Keratinocyte (primary cell): ENCODE measurements around the gene PICALM. TPM values are rescaled to one million over a fixed set of nuclear protein-coding genes. Genes with fewer than 3 reads are reported as not detected.

Experiments
- DNase-seq: peaks from one replicate; pipeline ENCODE4 v3.0.0-alpha.2; 2011; ENCODE audit warnings: low read depth, missing footprints, low spot score
- FAIRE-seq: peaks from 2 replicates; lab custom pipeline; 2011; peaks lifted over from hg19 to GRCh38; lab: Jason Lieb, UNC
- H2AFZ ChIP-seq: 2 replicates; pipeline ENCODE4 v1.6.0; 2012; ENCODE audit warnings: low read length, control low read depth, inconsistent platforms; ENCODE audit not compliant: control insufficient read depth
- H3K27ac ChIP-seq: 2 replicates; pipeline ENCODE4 v1.5.1; 2011; ENCODE audit warnings: low read length; ENCODE audit not compliant: control insufficient read depth, insufficient read depth
- H3K27me3 ChIP-seq: 3 replicates; pipeline ENCODE4 v1.6.0; 2011; ENCODE audit warnings: low read length; ENCODE audit not compliant: control insufficient read depth, insufficient read depth; ENCODE audit errors: extremely low read depth
- H3K36me3 ChIP-seq, 2 experiments: 2 replicates in 1 of 2; 3 replicates in 1 of 2; pipeline ENCODE4 v1.5.1; 2011; ENCODE audit warnings: low read length in 2 of 2, mild to moderate bottlenecking in 1 of 2; ENCODE audit not compliant: control insufficient read depth in 2 of 2, insufficient read depth in 2 of 2; ENCODE audit errors: extremely low read depth in 1 of 2
- H3K4me1 ChIP-seq: 3 replicates; pipeline ENCODE4 v1.5.1; 2011; ENCODE audit warnings: low read length; ENCODE audit not compliant: control insufficient read depth, insufficient read depth; ENCODE audit errors: extremely low read depth
- H3K4me2 ChIP-seq: 3 replicates; pipeline ENCODE4 v1.6.0; 2011; ENCODE audit warnings: low read depth, low read length; ENCODE audit not compliant: control insufficient read depth, insufficient read depth; ENCODE audit errors: extremely low read depth
- H3K4me3 ChIP-seq, 3 experiments: fragments of 200-600 bp in 1 of 3; sonication (generic) in 1 of 3; 2 replicates in 2 of 3; 3 replicates in 1 of 3; pipeline ENCODE4 v1.5.1; 2011 to 2016; ENCODE audit warnings: low read length in 3 of 3, mild to moderate bottlenecking in 3 of 3, control low read depth in 2 of 3, inconsistent platforms in 1 of 3, low read depth in 1 of 3, mixed read lengths in 1 of 3, mixed run types in 1 of 3, moderate library complexity in 1 of 3; ENCODE audit not compliant: control insufficient read depth in 2 of 3, insufficient read depth in 2 of 3; ENCODE audit errors: extremely low read depth in 1 of 3
- H3K79me2 ChIP-seq: 2 replicates; pipeline ENCODE4 v1.6.0; 2012; ENCODE audit warnings: low read length; ENCODE audit not compliant: control insufficient read depth, insufficient read depth
- H3K9ac ChIP-seq: 3 replicates; pipeline ENCODE4 v1.6.0; 2011; ENCODE audit warnings: low read length; ENCODE audit not compliant: control insufficient read depth, insufficient read depth; ENCODE audit errors: extremely low read depth
- H3K9me1 ChIP-seq: 3 replicates; pipeline ENCODE4 v1.6.0; 2011; ENCODE audit warnings: low read length; ENCODE audit not compliant: control insufficient read depth, insufficient read depth; ENCODE audit errors: extremely low read depth
- H3K9me3 ChIP-seq: 2 replicates; pipeline ENCODE4 v1.5.1; 2012; ENCODE audit warnings: low read depth, low read length; ENCODE audit not compliant: control insufficient read depth
- H4K20me1 ChIP-seq: 3 replicates; pipeline ENCODE4 v1.6.0; 2011; ENCODE audit warnings: low read length; ENCODE audit not compliant: control insufficient read depth, insufficient read depth; ENCODE audit errors: extremely low read depth
- EZH2 ChIP-seq: IDR thresholded peaks from one replicate; pipeline ENCODE4 v1.6.1; 2012; ENCODE audit warnings: inconsistent platforms, mild to moderate bottlenecking, low read length, moderate library complexity
- dilution Hi-C: fragments of 300-500 bp; cut with MboI; formaldehyde crosslinking; loops from one replicate; pipeline ENCODE4 v1.7.0; 2020; ENCODE audit warnings: low sequenced_read_pairs; ENCODE audit not compliant: extremely low pct_ligation_motif_present
- polyA plus RNA-seq, 5 experiments: library from polyadenylated mRNA; depleted of rRNA in 3 of 5; stranded (reverse) in 3 of 5; stranded (forward) in 1 of 5; unstranded in 1 of 5; fragments of >200 nt; gene quantifications; 1 replicate in 1 of 5; 2 replicates in 3 of 5; 3 replicates in 1 of 5; pipeline versions ENCODE4 v1.2.1 to v1.2.3, GENCODE V29; 2011 to 2012; ENCODE audit warnings: missing spikeins in 2 of 5, low read depth in 1 of 5, low replicate concordance in 1 of 5
- TF ChIP-seq, protein P1 (sequence below), 3 experiments: IDR thresholded peaks in 1 of 3; conservative IDR thresholded peaks in 1 of 3; optimal IDR thresholded peaks in 1 of 3; 2 replicates in 2 of 3; 3 replicates in 1 of 3; pipeline versions ENCODE3 to v1.5.1; 2011; ENCODE audit warnings: low read length in 3 of 3, mild to moderate bottlenecking in 3 of 3, moderate library complexity in 2 of 3, control low read depth in 1 of 3, inconsistent platforms in 1 of 3; ENCODE audit not compliant: insufficient read depth in 2 of 3; ENCODE audit errors: extremely low read depth in 1 of 3

The PICALM gene
- polyA plus RNA-seq, 1 donor (not counting 4 experiments of a cell fraction or from before 2014, with no cell fraction given): 293 TPM

DNA sequence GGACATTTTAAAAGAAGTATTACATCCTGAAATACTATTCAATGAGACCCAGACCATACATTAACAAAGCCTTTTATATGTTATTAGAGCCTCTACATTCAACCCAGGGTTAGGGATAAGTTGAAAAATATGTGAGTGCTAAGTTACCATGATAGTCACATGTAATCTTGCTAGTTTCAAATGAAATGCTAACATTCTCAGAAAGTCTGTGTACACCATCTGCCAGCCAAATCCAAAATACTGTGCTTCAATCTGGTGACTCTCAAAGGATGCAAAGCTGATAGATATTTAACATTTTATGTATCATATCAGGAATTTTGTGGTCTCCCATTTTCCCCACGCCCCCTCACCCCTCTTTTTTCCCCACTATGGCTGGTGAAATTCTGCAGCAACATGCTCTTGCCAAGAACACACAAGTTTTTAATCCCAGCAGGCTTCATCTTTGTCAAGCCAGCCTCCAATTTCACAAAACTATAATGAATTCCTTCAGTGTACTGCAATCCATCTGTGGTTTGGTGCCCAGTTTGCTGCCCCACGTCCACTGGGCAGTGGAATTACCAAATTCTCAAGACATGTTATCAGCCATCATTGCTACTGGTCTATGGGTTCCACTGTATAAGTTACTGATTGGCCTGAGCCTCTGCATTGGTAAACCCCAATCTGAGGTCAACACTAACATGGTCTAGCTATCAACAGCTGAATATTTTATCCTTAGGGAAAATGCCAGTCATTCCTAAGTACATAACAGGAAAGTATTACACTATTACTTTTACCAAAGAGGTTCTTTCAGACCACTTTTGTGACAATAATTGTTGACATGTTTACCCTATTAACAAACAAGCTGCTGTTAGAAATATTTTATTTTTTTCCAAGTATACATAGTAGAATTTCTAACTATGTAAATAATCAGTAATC lies 1.5 kb upstream of the PICALM start:
- peaks cover 3% of the 10 kb centered on the region for H4K20me1 ChIP-seq
- dilution Hi-C loops: no loop called here
- no peaks in the 10 kb centered on the region for H3K27me3 ChIP-seq
- H3K4me1 ChIP-seq: peaks cover 18% of the 10 kb centered on the region
- H3K36me3 ChIP-seq: no peaks in the 10 kb centered on the region
- DNase-seq (no peak), FAIRE-seq (no peak)
- no peaks in the 10 kb centered on the region for H3K9me1 ChIP-seq
- peak overlapping the region; percentile 92 for H3K9ac ChIP-seq
- H3K9me3 ChIP-seq: no peaks in the 10 kb centered on the region
- peak overlapping the region; percentile 99 for H3K27ac ChIP-seq
- peak overlapping the region; percentile 82 for H3K4me2 ChIP-seq
- H2AFZ ChIP-seq: peak overlapping the region; percentile 2
- TF ChIP-seq EZH2: no peak
- TF ChIP-seq, protein P1, sequence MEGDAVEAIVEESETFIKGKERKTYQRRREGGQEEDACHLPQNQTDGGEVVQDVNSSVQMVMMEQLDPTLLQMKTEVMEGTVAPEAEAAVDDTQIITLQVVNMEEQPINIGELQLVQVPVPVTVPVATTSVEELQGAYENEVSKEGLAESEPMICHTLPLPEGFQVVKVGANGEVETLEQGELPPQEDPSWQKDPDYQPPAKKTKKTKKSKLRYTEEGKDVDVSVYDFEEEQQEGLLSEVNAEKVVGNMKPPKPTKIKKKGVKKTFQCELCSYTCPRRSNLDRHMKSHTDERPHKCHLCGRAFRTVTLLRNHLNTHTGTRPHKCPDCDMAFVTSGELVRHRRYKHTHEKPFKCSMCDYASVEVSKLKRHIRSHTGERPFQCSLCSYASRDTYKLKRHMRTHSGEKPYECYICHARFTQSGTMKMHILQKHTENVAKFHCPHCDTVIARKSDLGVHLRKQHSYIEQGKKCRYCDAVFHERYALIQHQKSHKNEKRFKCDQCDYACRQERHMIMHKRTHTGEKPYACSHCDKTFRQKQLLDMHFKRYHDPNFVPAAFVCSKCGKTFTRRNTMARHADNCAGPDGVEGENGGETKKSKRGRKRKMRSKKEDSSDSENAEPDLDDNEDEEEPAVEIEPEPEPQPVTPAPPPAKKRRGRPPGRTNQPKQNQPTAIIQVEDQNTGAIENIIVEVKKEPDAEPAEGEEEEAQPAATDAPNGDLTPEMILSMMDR (optimal IDR thresholded peaks at IDR 0.05 in 1 of 3, IDR thresholded peaks at IDR 0.05 in 1 of 3, conservative IDR thresholded peaks at IDR 0.05 in 1 of 3; ENCODE audit: extremely low read depth in 1 of 3, insufficient read depth in 2 of 3, low read length in 3 of 3): no peak
- H3K4me3 ChIP-seq: no peak overlapping the region
- H3K79me2 ChIP-seq: peaks cover 35% of the 10 kb centered on the region

DNA sequence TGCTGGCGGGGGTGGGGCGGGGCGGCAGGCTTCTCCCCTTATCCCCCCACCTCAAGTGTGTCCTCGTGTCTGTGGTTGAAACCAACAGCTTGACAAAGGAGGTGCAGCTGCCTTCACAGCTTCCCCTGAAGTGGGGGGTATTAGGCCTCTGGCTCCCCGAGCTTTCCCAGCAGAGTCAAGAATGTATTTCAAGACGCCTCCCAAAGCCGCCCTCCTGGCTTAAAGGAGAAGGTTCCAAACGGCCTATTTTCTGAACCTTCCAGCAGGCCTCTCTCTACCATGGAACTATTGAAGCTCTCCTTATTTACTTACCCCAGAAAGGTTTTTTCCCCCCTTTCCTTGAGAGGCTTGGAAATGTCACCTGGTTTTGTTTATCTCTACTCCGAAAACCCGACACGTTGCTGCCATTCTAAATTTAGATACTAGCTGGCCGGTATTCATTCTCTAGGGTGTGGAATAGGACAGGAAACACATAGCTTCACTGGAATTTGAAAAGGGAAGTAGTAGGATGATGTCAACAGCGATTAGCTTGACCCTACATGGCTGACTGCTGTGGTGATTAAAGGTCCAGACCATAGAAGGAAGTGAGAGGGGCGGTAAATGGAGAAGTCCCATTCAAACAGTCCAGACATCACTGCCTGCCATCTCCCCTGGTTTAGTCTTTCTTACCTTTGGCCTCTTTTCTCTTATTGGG lies 671 bp upstream of the PICALM start:
- Histone ChIP-seq H3K36me3 (no peaks in the 10 kb centered on the region), H3K27ac (peak overlapping the region; percentile 99), H3K4me3 (peak overlapping the region; percentile 63 to 98 (median 70)), H3K27me3 (no peaks in the 10 kb centered on the region), H4K20me1 (peaks cover 8% of the 10 kb centered on the region), H2AFZ (peak overlapping the region; percentile 50), H3K9me3 (no peaks in the 10 kb centered on the region), H3K4me2 (peak overlapping the region; percentile 82), H3K9me1 (no peaks in the 10 kb centered on the region), H3K79me2 (peaks cover 43% of the 10 kb centered on the region), H3K9ac (peak overlapping the region; percentile 92), H3K4me1 (peaks cover 22% of the 10 kb centered on the region)
- DNase-seq: peak; percentile 60
- dilution Hi-C loops: no loop called here
- FAIRE-seq: peak; percentile 76
- TF ChIP-seq, protein P1 (optimal IDR thresholded peaks at IDR 0.05 in 1 of 3, IDR thresholded peaks at IDR 0.05 in 1 of 3, conservative IDR thresholded peaks at IDR 0.05 in 1 of 3; ENCODE audit: extremely low read depth in 1 of 3, insufficient read depth in 2 of 3, low read length in 3 of 3): no peak
- TF ChIP-seq EZH2: no peak
